ENCODE measurements around the gene TTC7B. TPM values are rescaled to one million over a fixed set of nuclear protein-coding genes. Genes with fewer than 3 reads are reported as not detected.

TTC7B gene
- total and polyA plus RNA-seq, 10 of the 15 experiments (the other 5 are each of a cell fraction or from before 2014, with no cell fraction given), result under 0.01 to 1.1 (median 0.26) TPM; not detected in 2

DNA sequence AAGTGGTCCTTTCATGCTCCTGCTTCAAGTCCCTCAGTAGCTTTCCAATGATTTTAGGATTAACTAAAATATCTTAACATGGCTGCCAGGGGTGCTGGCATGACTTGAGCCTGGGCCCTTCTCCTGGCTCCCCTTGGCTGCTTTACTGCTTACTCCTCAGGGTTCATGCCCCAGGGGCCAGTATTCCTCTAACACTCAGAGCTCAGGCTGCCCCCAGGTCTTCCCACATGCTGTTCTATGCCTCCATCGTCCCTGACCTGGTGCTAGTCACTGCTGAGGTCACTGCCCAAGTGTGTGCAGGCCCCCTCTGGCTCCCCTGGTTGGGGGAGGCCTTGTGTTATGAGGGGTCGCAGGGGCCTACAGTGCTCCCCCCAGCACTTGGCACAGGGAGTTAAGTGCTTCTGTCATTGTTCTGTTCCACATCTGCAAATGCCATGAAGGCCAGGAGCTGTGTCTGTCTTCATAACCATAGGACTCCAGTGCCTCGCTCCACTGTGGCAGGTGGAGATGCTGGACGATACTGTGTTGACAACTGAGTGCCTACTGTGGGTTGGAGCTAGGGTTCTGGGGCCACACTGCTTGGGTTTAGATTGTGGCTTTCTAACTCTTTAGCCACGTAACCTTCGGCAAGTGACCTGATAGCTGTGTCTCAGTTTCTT lies 228.8 kb downstream of the TTC7B start:
- H3K9me3 ChIP-seq (replicated peaks; ENCODE audit: control insufficient read depth, insufficient read depth, low read length), result no peaks in the 10 kb centered on the region
- H2AFZ ChIP-seq (ENCODE audit: control insufficient read depth, low read depth, low read length), result no peak overlapping the region
- ChIA-PET CTCF (no interaction called here), POLR2A (no interaction called here), SMC1A (ENCODE audit: uncharacterized antibody, unreplicated experiment) (no interaction called here), RAD21 (ENCODE audit: unreplicated experiment) (no interaction called here)
- no peak overlapping the region for H3K4me3 ChIP-seq
- ATAC-seq, result no peak
- no peaks in the 10 kb centered on the region for H4K20me1 ChIP-seq (ENCODE audit: control insufficient read depth, insufficient read depth)
- no peak overlapping the region for H3K9ac ChIP-seq (ENCODE audit: control insufficient read depth, insufficient read depth, low read length)
- no peak for FAIRE-seq
- H3K27ac ChIP-seq (ENCODE audit: control insufficient read depth, insufficient read depth), result no peak overlapping the region
- DNase-seq (ENCODE audit: low read depth, low spot score), result no peak
- in situ Hi-C loops (cut with MboI) (no loop called here), intact Hi-C loops (cut with micrococcal nuclease; ENCODE audit: unreplicated experiment) (no loop called here)
- no peaks in the 10 kb centered on the region for H3K36me3 ChIP-seq (ENCODE audit: control insufficient read depth in 2 of 2, insufficient read depth in 2 of 2, low read length in 1 of 2)
- BruUV-seq (replicated peaks), result no TSS peak
- 28% methylated on average over 6 of the region's 6 CpGs for WGBS (ENCODE audit: insufficient coverage, insufficient replicate concordance, low lambda C conversion rate, missing lambda C conversion rate)
- H3K4me1 ChIP-seq (ENCODE audit: control insufficient read depth, insufficient read depth, low read length), result no peaks in the 10 kb centered on the region
- H3K79me2 ChIP-seq (ENCODE audit: control insufficient read depth, insufficient read depth, low read length), result no peaks in the 10 kb centered on the region
- no peak overlapping the region for H3K4me2 ChIP-seq (ENCODE audit: control insufficient read depth, insufficient read depth)
- peaks cover 0 to 2% of the 10 kb centered on the region in 2 experiments; a peak in 2 of 4 replicates for H3K27me3 ChIP-seq (replicated peaks in 1 of 2; ENCODE audit: control insufficient read depth in 2 of 2, insufficient read depth in 2 of 2, low read length in 1 of 2)
- TF ChIP-seq POLR2A (IDR thresholded peaks at IDR 0.05; ENCODE audit: low read depth, low read length) (no peak), IKZF1 (conservative IDR thresholded peaks at IDR 0.05) (no peak), NFYA (IDR thresholded peaks at IDR 0.05; ENCODE audit: borderline replicate concordance, low read depth, low read length) (no peak), HDAC2 (IDR thresholded peaks at IDR 0.05) (no peak), LARP7 (IDR thresholded peaks at IDR 0.05) (no peak), RAD51 (IDR thresholded peaks at IDR 0.05) (no peak), ZNF384 (IDR thresholded peaks at IDR 0.05; ENCODE audit: borderline replicate concordance, low read depth, low read length) (no peak), TCF3 (IDR thresholded peaks at IDR 0.05; ENCODE audit: borderline replicate concordance, insufficient read depth, low read depth, low read length) (no peak), RAD21 (IDR thresholded peaks at IDR 0.05; ENCODE audit: insufficient read depth, low read depth, low read length) (no peak), PAX5 (IDR thresholded peaks at IDR 0.05; ENCODE audit: borderline replicate concordance, low read depth, low read length) (no peak), ZZZ3 (IDR thresholded peaks at IDR 0.05; ENCODE audit: control insufficient read depth, insufficient read length, low read depth) (no peak)
- TF ChIP-seq, protein P1, sequence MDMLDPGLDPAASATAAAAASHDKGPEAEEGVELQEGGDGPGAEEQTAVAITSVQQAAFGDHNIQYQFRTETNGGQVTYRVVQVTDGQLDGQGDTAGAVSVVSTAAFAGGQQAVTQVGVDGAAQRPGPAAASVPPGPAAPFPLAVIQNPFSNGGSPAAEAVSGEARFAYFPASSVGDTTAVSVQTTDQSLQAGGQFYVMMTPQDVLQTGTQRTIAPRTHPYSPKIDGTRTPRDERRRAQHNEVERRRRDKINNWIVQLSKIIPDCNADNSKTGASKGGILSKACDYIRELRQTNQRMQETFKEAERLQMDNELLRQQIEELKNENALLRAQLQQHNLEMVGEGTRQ (IDR thresholded peaks at IDR 0.05; ENCODE audit: borderline replicate concordance, low read depth, low read length), result no peak
- TF ChIP-seq, protein P2, sequence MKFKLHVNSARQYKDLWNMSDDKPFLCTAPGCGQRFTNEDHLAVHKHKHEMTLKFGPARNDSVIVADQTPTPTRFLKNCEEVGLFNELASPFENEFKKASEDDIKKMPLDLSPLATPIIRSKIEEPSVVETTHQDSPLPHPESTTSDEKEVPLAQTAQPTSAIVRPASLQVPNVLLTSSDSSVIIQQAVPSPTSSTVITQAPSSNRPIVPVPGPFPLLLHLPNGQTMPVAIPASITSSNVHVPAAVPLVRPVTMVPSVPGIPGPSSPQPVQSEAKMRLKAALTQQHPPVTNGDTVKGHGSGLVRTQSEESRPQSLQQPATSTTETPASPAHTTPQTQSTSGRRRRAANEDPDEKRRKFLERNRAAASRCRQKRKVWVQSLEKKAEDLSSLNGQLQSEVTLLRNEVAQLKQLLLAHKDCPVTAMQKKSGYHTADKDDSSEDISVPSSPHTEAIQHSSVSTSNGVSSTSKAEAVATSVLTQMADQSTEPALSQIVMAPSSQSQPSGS (IDR thresholded peaks at IDR 0.05; ENCODE audit: low read length), result no peak
- TF ChIP-seq, protein P3, sequence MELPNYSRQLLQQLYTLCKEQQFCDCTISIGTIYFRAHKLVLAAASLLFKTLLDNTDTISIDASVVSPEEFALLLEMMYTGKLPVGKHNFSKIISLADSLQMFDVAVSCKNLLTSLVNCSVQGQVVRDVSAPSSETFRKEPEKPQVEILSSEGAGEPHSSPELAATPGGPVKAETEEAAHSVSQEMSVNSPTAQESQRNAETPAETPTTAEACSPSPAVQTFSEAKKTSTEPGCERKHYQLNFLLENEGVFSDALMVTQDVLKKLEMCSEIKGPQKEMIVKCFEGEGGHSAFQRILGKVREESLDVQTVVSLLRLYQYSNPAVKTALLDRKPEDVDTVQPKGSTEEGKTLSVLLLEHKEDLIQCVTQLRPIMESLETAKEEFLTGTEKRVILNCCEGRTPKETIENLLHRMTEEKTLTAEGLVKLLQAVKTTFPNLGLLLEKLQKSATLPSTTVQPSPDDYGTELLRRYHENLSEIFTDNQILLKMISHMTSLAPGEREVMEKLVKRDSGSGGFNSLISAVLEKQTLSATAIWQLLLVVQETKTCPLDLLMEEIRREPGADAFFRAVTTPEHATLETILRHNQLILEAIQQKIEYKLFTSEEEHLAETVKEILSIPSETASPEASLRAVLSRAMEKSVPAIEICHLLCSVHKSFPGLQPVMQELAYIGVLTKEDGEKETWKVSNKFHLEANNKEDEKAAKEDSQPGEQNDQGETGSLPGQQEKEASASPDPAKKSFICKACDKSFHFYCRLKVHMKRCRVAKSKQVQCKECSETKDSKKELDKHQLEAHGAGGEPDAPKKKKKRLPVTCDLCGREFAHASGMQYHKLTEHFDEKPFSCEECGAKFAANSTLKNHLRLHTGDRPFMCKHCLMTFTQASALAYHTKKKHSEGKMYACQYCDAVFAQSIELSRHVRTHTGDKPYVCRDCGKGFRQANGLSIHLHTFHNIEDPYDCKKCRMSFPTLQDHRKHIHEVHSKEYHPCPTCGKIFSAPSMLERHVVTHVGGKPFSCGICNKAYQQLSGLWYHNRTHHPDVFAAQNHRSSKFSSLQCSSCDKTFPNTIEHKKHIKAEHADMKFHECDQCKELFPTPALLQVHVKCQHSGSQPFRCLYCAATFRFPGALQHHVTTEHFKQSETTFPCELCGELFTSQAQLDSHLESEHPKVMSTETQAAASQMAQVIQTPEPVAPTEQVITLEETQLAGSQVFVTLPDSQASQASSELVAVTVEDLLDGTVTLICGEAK (IDR thresholded peaks at IDR 0.05; ENCODE audit: borderline replicate concordance), result no peak
- TF ChIP-seq, protein P4, sequence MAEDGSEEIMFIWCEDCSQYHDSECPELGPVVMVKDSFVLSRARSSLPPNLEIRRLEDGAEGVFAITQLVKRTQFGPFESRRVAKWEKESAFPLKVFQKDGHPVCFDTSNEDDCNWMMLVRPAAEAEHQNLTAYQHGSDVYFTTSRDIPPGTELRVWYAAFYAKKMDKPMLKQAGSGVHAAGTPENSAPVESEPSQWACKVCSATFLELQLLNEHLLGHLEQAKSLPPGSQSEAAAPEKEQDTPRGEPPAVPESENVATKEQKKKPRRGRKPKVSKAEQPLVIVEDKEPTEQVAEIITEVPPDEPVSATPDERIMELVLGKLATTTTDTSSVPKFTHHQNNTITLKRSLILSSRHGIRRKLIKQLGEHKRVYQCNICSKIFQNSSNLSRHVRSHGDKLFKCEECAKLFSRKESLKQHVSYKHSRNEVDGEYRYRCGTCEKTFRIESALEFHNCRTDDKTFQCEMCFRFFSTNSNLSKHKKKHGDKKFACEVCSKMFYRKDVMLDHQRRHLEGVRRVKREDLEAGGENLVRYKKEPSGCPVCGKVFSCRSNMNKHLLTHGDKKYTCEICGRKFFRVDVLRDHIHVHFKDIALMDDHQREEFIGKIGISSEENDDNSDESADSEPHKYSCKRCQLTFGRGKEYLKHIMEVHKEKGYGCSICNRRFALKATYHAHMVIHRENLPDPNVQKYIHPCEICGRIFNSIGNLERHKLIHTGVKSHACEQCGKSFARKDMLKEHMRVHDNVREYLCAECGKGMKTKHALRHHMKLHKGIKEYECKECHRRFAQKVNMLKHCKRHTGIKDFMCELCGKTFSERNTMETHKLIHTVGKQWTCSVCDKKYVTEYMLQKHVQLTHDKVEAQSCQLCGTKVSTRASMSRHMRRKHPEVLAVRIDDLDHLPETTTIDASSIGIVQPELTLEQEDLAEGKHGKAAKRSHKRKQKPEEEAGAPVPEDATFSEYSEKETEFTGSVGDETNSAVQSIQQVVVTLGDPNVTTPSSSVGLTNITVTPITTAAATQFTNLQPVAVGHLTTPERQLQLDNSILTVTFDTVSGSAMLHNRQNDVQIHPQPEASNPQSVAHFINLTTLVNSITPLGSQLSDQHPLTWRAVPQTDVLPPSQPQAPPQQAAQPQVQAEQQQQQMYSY (CRISPR knock-in tag; IDR thresholded peaks at IDR 0.05), result no peak
